Measurements from ENCODE around the gene PARP12.

- TF ChIP-seq SUZ12 (IDR thresholded peaks at IDR 0.05; ENCODE audit: extremely low read depth, insufficient read depth, insufficient read length): no peak
- TF ChIP-seq YY1 (IDR thresholded peaks at IDR 0.05; ENCODE audit: insufficient read depth, insufficient read length): no peak
Observed at GRCh38 chr7:140024585-140024984, 38.2 kb downstream of the PARP12 start.
